ENCODE measurements around the gene RNLS. TPM values are rescaled to one million over a fixed set of nuclear protein-coding genes. Genes with fewer than 3 reads are reported as not detected.

Gene RNLS
- total RNA-seq, 2 experiments from 2014 or later, result 0.95 to 2.7 TPM

- DNase-seq (no peak), ATAC-seq (ENCODE audit: poor library complexity) (no peak)
- no peaks in the 10 kb centered on the region for H3K27me3 Mint-ChIP-seq
- POLR2A ChIA-PET, result no interaction called here
- no peak overlapping the region for H3K4me3 Mint-ChIP-seq
- H3K4me1 ChIP-seq (ENCODE audit: insufficient read depth, low read length), result no peaks in the 10 kb centered on the region
- H3K36me3 Mint-ChIP-seq (ENCODE audit: low read depth), result no peaks in the 10 kb centered on the region
- H3K36me3 ChIP-seq (ENCODE audit: insufficient read depth, low read length), result no peaks in the 10 kb centered on the region
- no peak overlapping the region for H3K27ac ChIP-seq (ENCODE audit: low read depth in 1 of 2, low read length in 2 of 2)
- no peaks in the 10 kb centered on the region for H3K27me3 ChIP-seq (ENCODE audit: control insufficient read depth in 1 of 2, insufficient read depth in 2 of 2, low read length in 2 of 2)
- H3K9me3 Mint-ChIP-seq, result no peaks in the 10 kb centered on the region
- no peak overlapping the region for H3K27ac Mint-ChIP-seq
- H3K4me1 Mint-ChIP-seq (ENCODE audit: low read depth), result peaks cover 18% of the 10 kb centered on the region
- H3K9me3 ChIP-seq (ENCODE audit: control insufficient read depth in 1 of 2, insufficient read depth in 1 of 2, low read length in 2 of 2), result no peaks in the 10 kb centered on the region
- intact Hi-C loops (cut with DNase I, micrococcal nuclease), result no loop called here
- CTCF ChIA-PET, result no interaction called here
- TF ChIP-seq, protein P1, sequence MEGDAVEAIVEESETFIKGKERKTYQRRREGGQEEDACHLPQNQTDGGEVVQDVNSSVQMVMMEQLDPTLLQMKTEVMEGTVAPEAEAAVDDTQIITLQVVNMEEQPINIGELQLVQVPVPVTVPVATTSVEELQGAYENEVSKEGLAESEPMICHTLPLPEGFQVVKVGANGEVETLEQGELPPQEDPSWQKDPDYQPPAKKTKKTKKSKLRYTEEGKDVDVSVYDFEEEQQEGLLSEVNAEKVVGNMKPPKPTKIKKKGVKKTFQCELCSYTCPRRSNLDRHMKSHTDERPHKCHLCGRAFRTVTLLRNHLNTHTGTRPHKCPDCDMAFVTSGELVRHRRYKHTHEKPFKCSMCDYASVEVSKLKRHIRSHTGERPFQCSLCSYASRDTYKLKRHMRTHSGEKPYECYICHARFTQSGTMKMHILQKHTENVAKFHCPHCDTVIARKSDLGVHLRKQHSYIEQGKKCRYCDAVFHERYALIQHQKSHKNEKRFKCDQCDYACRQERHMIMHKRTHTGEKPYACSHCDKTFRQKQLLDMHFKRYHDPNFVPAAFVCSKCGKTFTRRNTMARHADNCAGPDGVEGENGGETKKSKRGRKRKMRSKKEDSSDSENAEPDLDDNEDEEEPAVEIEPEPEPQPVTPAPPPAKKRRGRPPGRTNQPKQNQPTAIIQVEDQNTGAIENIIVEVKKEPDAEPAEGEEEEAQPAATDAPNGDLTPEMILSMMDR (IDR thresholded peaks at IDR 0.05), result no peak
- no peak overlapping the region for H3K4me3 ChIP-seq (ENCODE audit: low read length)
Observed at GRCh38 chr10:88330174-88330573, 252.9 kb downstream of the RNLS start.

- CTCF ChIA-PET, result no interaction called here
- Mint-ChIP-seq H3K4me1 (ENCODE audit: low read depth) (no peaks in the 10 kb centered on the region), H3K36me3 (ENCODE audit: low read depth) (peaks cover 32% of the 10 kb centered on the region), H3K27ac (no peak overlapping the region), H3K27me3 (no peaks in the 10 kb centered on the region), H3K4me3 (no peak overlapping the region), H3K9me3 (peaks cover 22% of the 10 kb centered on the region)
- DNase-seq (no peak), ATAC-seq (ENCODE audit: poor library complexity) (no peak)
- intact Hi-C loops (cut with DNase I, micrococcal nuclease), result no loop called here
- H3K9me3 ChIP-seq (ENCODE audit: control insufficient read depth in 1 of 2, insufficient read depth in 1 of 2, low read length in 2 of 2), result peaks cover 11 to 24% of the 10 kb centered on the region in 2 experiments
- H3K27me3 ChIP-seq (ENCODE audit: control insufficient read depth in 1 of 2, insufficient read depth in 2 of 2, low read length in 2 of 2), result no peaks in the 10 kb centered on the region
- H3K36me3 ChIP-seq (ENCODE audit: insufficient read depth, low read length), result no peaks in the 10 kb centered on the region
- no peak overlapping the region for H3K27ac ChIP-seq (ENCODE audit: low read depth in 1 of 2, low read length in 2 of 2)
- TF ChIP-seq, protein P1 (IDR thresholded peaks at IDR 0.05), result no peak
- no peak overlapping the region for H3K4me3 ChIP-seq (ENCODE audit: low read length)
- no peaks in the 10 kb centered on the region for H3K4me1 ChIP-seq (ENCODE audit: insufficient read depth, low read length)
- POLR2A ChIA-PET, result no interaction called here
Observed at GRCh38 chr10:88322324-88323063, 260.6 kb downstream of the RNLS start.

DNA sequence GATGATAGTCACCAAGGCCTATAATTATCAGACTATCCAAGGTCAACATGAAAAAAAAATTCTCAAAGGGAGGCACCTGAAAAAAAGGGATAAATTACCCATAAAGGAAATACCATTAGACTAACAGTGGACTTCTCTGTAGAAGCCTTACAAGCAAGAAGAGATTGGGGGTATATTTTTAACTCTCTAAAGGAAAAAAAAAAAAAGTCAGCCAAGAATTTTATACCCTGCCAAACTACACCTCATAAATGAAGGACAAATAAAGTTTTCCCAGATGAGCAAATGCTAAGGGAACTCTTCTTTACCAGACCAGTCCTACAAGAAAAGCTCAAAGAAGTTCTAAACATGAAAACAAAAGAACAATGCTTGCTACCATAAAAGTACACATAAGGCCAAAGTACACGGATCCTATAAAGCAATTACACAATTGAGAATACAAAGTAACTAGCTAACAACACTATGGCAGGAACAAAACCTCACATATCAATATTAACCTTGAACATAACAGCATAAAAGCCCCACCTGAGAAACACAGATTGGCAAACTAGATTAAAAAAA is 263.1 kb downstream of the RNLS start:
- POLR2A ChIA-PET, result no interaction called here
- Mint-ChIP-seq H3K27me3 (no peaks in the 10 kb centered on the region), H3K4me1 (ENCODE audit: low read depth) (peaks cover 5% of the 10 kb centered on the region), H3K9me3 (peaks cover 22% of the 10 kb centered on the region), H3K4me3 (no peak overlapping the region), H3K36me3 (ENCODE audit: low read depth) (peaks cover 32% of the 10 kb centered on the region), H3K27ac (no peak overlapping the region)
- CTCF ChIA-PET, result no interaction called here
- H3K4me1 ChIP-seq (ENCODE audit: insufficient read depth, low read length), result no peaks in the 10 kb centered on the region
- H3K9me3 ChIP-seq (ENCODE audit: control insufficient read depth in 1 of 2, insufficient read depth in 1 of 2, low read length in 2 of 2), result peaks cover 11 to 24% of the 10 kb centered on the region in 2 experiments
- ATAC-seq (ENCODE audit: poor library complexity), result no peak
- H3K27me3 ChIP-seq (ENCODE audit: control insufficient read depth in 1 of 2, insufficient read depth in 2 of 2, low read length in 2 of 2), result no peaks in the 10 kb centered on the region
- no peak overlapping the region for H3K4me3 ChIP-seq (ENCODE audit: low read length)
- TF ChIP-seq, protein P1 (IDR thresholded peaks at IDR 0.05), result no peak
- intact Hi-C loops (cut with DNase I, micrococcal nuclease), result no loop called here
- H3K36me3 ChIP-seq (ENCODE audit: insufficient read depth, low read length), result no peaks in the 10 kb centered on the region
- no peak overlapping the region for H3K27ac ChIP-seq (ENCODE audit: low read depth in 1 of 2, low read length in 2 of 2)
- no peak for DNase-seq

Measured in CD4-positive, alpha-beta T cell (primary cell).